ENCODE measurements around the gene NLGN1.

NLGN1 gene

DNA sequence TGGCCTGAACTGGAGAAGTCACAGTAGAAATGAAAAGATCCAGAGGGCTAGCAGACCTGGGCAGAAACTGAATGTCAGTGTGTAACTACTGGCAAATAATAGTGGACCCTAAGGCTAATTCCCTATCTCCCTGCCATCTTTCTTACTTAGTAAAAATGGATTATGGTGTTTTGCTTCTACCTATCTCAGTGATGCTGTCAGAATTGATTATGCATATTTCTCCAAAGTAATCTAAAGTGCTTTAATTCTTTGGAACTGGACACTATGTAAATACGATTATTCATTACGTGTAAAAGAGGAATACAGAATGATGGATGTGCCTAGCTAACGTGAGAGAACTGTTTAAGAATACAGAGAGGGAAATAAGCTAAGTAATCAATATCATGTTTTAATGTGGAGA lies 651.9 kb downstream of the NLGN1 start:
- H4K8ac ChIP-seq (ENCODE audit: low read depth, low read length), result no peak overlapping the region
- DNase-seq, result no peak
- H2BK120ac ChIP-seq (ENCODE audit: insufficient read depth, low read length, poor library complexity), result no peak overlapping the region

DNA sequence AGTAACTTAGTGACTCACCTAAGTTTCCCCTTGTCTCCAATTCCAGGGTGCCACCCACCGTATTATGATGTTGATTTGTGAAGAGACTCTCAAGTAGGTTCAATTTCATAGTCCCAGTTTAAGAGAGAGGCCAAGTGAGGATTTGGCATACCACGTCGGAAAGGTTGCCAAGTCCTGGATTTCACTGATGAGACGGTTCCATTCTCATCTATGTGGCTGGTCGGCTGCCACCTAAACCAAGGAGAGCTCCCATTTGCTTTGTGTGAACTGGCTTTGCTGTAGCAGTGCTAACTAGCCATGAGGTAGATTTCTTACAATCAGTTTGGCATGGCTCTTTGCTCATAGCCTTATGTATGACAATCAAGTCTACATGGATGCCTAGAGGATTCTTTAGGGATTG lies 653.6 kb downstream of the NLGN1 start:
- Histone ChIP-seq H3K9me3 (ENCODE audit: insufficient read depth, low read depth, low read length) (no peaks in the 10 kb centered on the region), H3K14ac (ENCODE audit: low read length) (no peak overlapping the region), H3K4me3 (ENCODE audit: low read depth, low read length) (no peak overlapping the region), H3K9ac (ENCODE audit: low read length) (no peak overlapping the region), H3K79me2 (ENCODE audit: control insufficient read depth, insufficient read depth, low read length, poor library complexity) (no peaks in the 10 kb centered on the region), H2BK120ac (ENCODE audit: insufficient read depth, low read length, poor library complexity) (no peak overlapping the region), H4K12ac (ENCODE audit: low read depth, low read length) (no peak overlapping the region), H3K23ac (ENCODE audit: low read length) (no peak overlapping the region), H3K18ac (ENCODE audit: low read length) (no peak overlapping the region), H3K27ac (ENCODE audit: low read depth, low read length) (no peak overlapping the region), H3K4ac (ENCODE audit: low read depth, low read length) (no peak overlapping the region), H2AK5ac (ENCODE audit: low read length) (no peak overlapping the region), H3K4me1 (ENCODE audit: control insufficient read depth in 1 of 2, insufficient read depth in 2 of 2, low read length in 2 of 2) (no peaks in the 10 kb centered on the region), H2BK5ac (ENCODE audit: low read depth, low read length, poor library complexity) (no peak overlapping the region), H3K27me3 (ENCODE audit: insufficient read depth, low read length) (no peaks in the 10 kb centered on the region), H3K36me3 (ENCODE audit: control insufficient read depth in 1 of 2, insufficient read depth in 2 of 2, low read length in 2 of 2) (no peaks in the 10 kb centered on the region), H3K79me1 (ENCODE audit: low read length) (no peaks in the 10 kb centered on the region), H2BK12ac (ENCODE audit: low read length) (no peak overlapping the region), H3K4me2 (ENCODE audit: low read length) (no peak overlapping the region), H4K8ac (ENCODE audit: low read depth, low read length) (no peak overlapping the region), H4K91ac (ENCODE audit: low read depth, low read length) (no peak overlapping the region), H2AFZ (ENCODE audit: insufficient read depth, low read length, poor library complexity) (no peak overlapping the region)
- no CpG with 5 or more reads among the region's 5 CpGs for WGBS (ENCODE audit: extremely low coverage, insufficient coverage, insufficient read length)
- DNase-seq, result no peak

More for the DNA sequence above, 651.9 kb downstream of the NLGN1 start:
- H3K27me3 ChIP-seq (ENCODE audit: insufficient read depth, low read length), result no peaks in the 10 kb centered on the region
- H4K91ac ChIP-seq (ENCODE audit: low read depth, low read length), result no peak overlapping the region
- H2AFZ ChIP-seq (ENCODE audit: insufficient read depth, low read length, poor library complexity), result no peak overlapping the region
- H3K4me3 ChIP-seq (ENCODE audit: low read depth, low read length), result no peak overlapping the region
- H3K4me1 ChIP-seq (ENCODE audit: control insufficient read depth in 1 of 2, insufficient read depth in 2 of 2, low read length in 2 of 2), result no peaks in the 10 kb centered on the region
- H4K12ac ChIP-seq (ENCODE audit: low read depth, low read length), result no peak overlapping the region
- no peak overlapping the region for H2AK5ac ChIP-seq (ENCODE audit: low read length)
- H3K9ac ChIP-seq (ENCODE audit: low read length), result no peak overlapping the region
- H3K18ac ChIP-seq (ENCODE audit: low read length), result no peak overlapping the region
- no peak overlapping the region for H3K4me2 ChIP-seq (ENCODE audit: low read length)
- no peaks in the 10 kb centered on the region for H3K79me2 ChIP-seq (ENCODE audit: control insufficient read depth, insufficient read depth, low read length, poor library complexity)
- H3K36me3 ChIP-seq (ENCODE audit: control insufficient read depth in 1 of 2, insufficient read depth in 2 of 2, low read length in 2 of 2), result no peaks in the 10 kb centered on the region
- H3K79me1 ChIP-seq (ENCODE audit: low read length), result no peaks in the 10 kb centered on the region
- no peak overlapping the region for H2BK12ac ChIP-seq (ENCODE audit: low read length)
- H3K27ac ChIP-seq (ENCODE audit: low read depth, low read length), result no peak overlapping the region
- no peak overlapping the region for H3K23ac ChIP-seq (ENCODE audit: low read length)
- WGBS (ENCODE audit: extremely low coverage, insufficient coverage, insufficient read length), result no CpG with 5 or more reads among the region's 3 CpGs
- H3K4ac ChIP-seq (ENCODE audit: low read depth, low read length), result no peak overlapping the region
- H3K9me3 ChIP-seq (ENCODE audit: insufficient read depth, low read depth, low read length), result no peaks in the 10 kb centered on the region
- no peak overlapping the region for H3K14ac ChIP-seq (ENCODE audit: low read length)
- H2BK5ac ChIP-seq (ENCODE audit: low read depth, low read length, poor library complexity), result no peak overlapping the region

DNA sequence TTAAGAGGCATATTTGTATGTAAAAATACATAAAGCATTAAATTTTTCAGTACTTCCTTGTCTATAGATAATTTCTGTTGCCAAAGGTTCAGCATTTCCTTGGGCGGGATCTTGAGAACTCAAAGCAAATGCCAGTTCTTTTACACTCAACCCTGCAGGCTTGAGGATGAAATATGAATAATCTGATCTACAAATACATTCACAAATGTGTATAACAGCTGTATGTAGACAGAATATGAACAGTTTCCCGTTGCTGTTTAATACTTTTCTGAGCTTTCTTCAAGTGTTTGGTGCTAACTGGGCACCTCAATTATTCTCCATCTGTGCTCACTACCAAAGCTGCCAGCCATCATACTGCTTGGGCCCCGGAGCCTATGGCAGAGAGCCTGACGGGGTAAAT lies 661.3 kb downstream of the NLGN1 start:
- Histone ChIP-seq H4K91ac (ENCODE audit: low read depth, low read length) (no peak overlapping the region), H3K4me3 (ENCODE audit: low read depth, low read length) (no peak overlapping the region), H2AK5ac (ENCODE audit: low read length) (no peak overlapping the region), H2BK120ac (ENCODE audit: insufficient read depth, low read length, poor library complexity) (no peak overlapping the region), H3K14ac (ENCODE audit: low read length) (no peak overlapping the region), H3K27ac (ENCODE audit: low read depth, low read length) (no peak overlapping the region), H2BK12ac (ENCODE audit: low read length) (no peak overlapping the region), H4K8ac (ENCODE audit: low read depth, low read length) (no peak overlapping the region), H4K12ac (ENCODE audit: low read depth, low read length) (no peak overlapping the region), H2AFZ (ENCODE audit: insufficient read depth, low read length, poor library complexity) (no peak overlapping the region), H3K4me1 (ENCODE audit: control insufficient read depth in 1 of 2, insufficient read depth in 2 of 2, low read length in 2 of 2) (no peaks in the 10 kb centered on the region), H3K36me3 (ENCODE audit: control insufficient read depth in 1 of 2, insufficient read depth in 2 of 2, low read length in 2 of 2) (no peaks in the 10 kb centered on the region), H3K4ac (ENCODE audit: low read depth, low read length) (no peak overlapping the region), H3K23ac (ENCODE audit: low read length) (no peak overlapping the region), H3K4me2 (ENCODE audit: low read length) (no peak overlapping the region), H3K18ac (ENCODE audit: low read length) (no peak overlapping the region), H3K9ac (ENCODE audit: low read length) (no peak overlapping the region), H3K79me1 (ENCODE audit: low read length) (no peaks in the 10 kb centered on the region), H3K79me2 (ENCODE audit: control insufficient read depth, insufficient read depth, low read length, poor library complexity) (no peaks in the 10 kb centered on the region), H3K9me3 (ENCODE audit: insufficient read depth, low read depth, low read length) (no peaks in the 10 kb centered on the region), H2BK5ac (ENCODE audit: low read depth, low read length, poor library complexity) (no peak overlapping the region), H3K27me3 (ENCODE audit: insufficient read depth, low read length) (no peaks in the 10 kb centered on the region)
- no peak for DNase-seq
- no CpG with 5 or more reads among the region's 4 CpGs for WGBS (ENCODE audit: extremely low coverage, insufficient coverage, insufficient read length)

DNA sequence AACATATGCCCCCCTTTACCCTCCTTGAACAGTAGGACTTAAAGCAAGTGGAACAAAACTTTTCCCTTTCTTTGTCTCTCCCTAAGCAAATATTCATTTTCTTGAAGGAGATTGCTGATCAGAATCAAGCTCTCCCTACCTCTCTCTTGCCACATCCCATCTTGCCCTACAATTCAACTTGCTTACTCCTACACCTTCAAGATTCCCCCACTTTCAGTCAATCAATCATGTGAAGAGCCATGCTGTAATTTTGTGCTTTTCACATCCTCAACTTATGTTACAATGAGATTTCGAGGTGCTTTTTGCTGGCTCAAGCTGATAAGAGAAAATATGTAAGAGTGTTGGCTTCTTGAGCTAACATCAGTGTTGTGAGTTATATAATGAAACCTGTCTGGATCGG lies 662.9 kb downstream of the NLGN1 start:
- H3K9ac ChIP-seq (ENCODE audit: low read length), result no peak overlapping the region
- H2AK5ac ChIP-seq (ENCODE audit: low read length), result no peak overlapping the region
- no peak overlapping the region for H3K18ac ChIP-seq (ENCODE audit: low read length)
- no peaks in the 10 kb centered on the region for H3K79me2 ChIP-seq (ENCODE audit: control insufficient read depth, insufficient read depth, low read length, poor library complexity)
- no peak overlapping the region for H3K27ac ChIP-seq (ENCODE audit: low read depth, low read length)
- H3K4me1 ChIP-seq (ENCODE audit: control insufficient read depth in 1 of 2, insufficient read depth in 2 of 2, low read length in 2 of 2), result no peaks in the 10 kb centered on the region
- H3K9me3 ChIP-seq (ENCODE audit: insufficient read depth, low read depth, low read length), result no peaks in the 10 kb centered on the region
- DNase-seq, result no peak
- no peak overlapping the region for H3K4me2 ChIP-seq (ENCODE audit: low read length)
- no peak overlapping the region for H2BK5ac ChIP-seq (ENCODE audit: low read depth, low read length, poor library complexity)
- no peak overlapping the region for H4K12ac ChIP-seq (ENCODE audit: low read depth, low read length)
- H3K4ac ChIP-seq (ENCODE audit: low read depth, low read length), result no peak overlapping the region
- no CpG with 5 or more reads among the region's 2 CpGs for WGBS (ENCODE audit: extremely low coverage, insufficient coverage, insufficient read length)
- no peaks in the 10 kb centered on the region for H3K36me3 ChIP-seq (ENCODE audit: control insufficient read depth in 1 of 2, insufficient read depth in 2 of 2, low read length in 2 of 2)
- no peak overlapping the region for H3K23ac ChIP-seq (ENCODE audit: low read length)
- no peaks in the 10 kb centered on the region for H3K27me3 ChIP-seq (ENCODE audit: insufficient read depth, low read length)
- no peak overlapping the region for H3K14ac ChIP-seq (ENCODE audit: low read length)
- H3K79me1 ChIP-seq (ENCODE audit: low read length), result no peaks in the 10 kb centered on the region
- H2BK12ac ChIP-seq (ENCODE audit: low read length), result no peak overlapping the region
- no peak overlapping the region for H2BK120ac ChIP-seq (ENCODE audit: insufficient read depth, low read length, poor library complexity)
- no peak overlapping the region for H2AFZ ChIP-seq (ENCODE audit: insufficient read depth, low read length, poor library complexity)
- H3K4me3 ChIP-seq (ENCODE audit: low read depth, low read length), result no peak overlapping the region
- no peak overlapping the region for H4K8ac ChIP-seq (ENCODE audit: low read depth, low read length)
- H4K91ac ChIP-seq (ENCODE audit: low read depth, low read length), result no peak overlapping the region

DNA sequence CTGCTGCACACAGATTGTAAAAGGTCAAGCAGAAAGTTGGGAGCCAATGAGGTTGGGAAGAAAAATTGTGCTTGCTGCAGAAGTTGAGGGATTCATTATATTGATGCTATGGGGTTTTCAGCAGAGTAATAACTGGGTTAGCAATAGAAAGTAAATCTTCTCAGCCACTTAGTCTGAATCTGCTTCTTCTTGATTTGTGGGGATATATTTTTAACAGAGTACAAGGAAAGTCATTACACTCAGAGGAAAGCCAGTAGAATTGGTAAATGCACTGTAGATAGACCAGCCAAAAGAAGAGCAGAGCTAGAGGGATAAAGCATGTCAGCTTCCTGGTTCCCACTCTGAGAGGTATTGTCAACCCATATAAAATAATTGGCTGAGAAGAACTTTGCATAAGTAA lies 663.6 kb downstream of the NLGN1 start:
- H4K91ac ChIP-seq (ENCODE audit: low read depth, low read length), result no peak overlapping the region
- no peak overlapping the region for H2AK5ac ChIP-seq (ENCODE audit: low read length)
- no peaks in the 10 kb centered on the region for H3K36me3 ChIP-seq (ENCODE audit: control insufficient read depth in 1 of 2, insufficient read depth in 2 of 2, low read length in 2 of 2)
- H3K9ac ChIP-seq (ENCODE audit: low read length), result no peak overlapping the region
- H3K4me1 ChIP-seq (ENCODE audit: control insufficient read depth in 1 of 2, insufficient read depth in 2 of 2, low read length in 2 of 2), result no peaks in the 10 kb centered on the region
- no peak overlapping the region for H3K27ac ChIP-seq (ENCODE audit: low read depth, low read length)
- no peaks in the 10 kb centered on the region for H3K79me2 ChIP-seq (ENCODE audit: control insufficient read depth, insufficient read depth, low read length, poor library complexity)
- no peak overlapping the region for H3K18ac ChIP-seq (ENCODE audit: low read length)
- no peak overlapping the region for H3K4me3 ChIP-seq (ENCODE audit: low read depth, low read length)
- no peak overlapping the region for H2BK5ac ChIP-seq (ENCODE audit: low read depth, low read length, poor library complexity)
- no peak overlapping the region for H2BK12ac ChIP-seq (ENCODE audit: low read length)
- no peaks in the 10 kb centered on the region for H3K79me1 ChIP-seq (ENCODE audit: low read length)
- no peak overlapping the region for H4K12ac ChIP-seq (ENCODE audit: low read depth, low read length)
- DNase-seq, result no peak
- H3K4ac ChIP-seq (ENCODE audit: low read depth, low read length), result no peak overlapping the region
- H3K4me2 ChIP-seq (ENCODE audit: low read length), result no peak overlapping the region
- H2BK120ac ChIP-seq (ENCODE audit: insufficient read depth, low read length, poor library complexity), result no peak overlapping the region
- H3K9me3 ChIP-seq (ENCODE audit: insufficient read depth, low read depth, low read length), result no peaks in the 10 kb centered on the region
- no peak overlapping the region for H4K8ac ChIP-seq (ENCODE audit: low read depth, low read length)
- H3K23ac ChIP-seq (ENCODE audit: low read length), result no peak overlapping the region
- no peaks in the 10 kb centered on the region for H3K27me3 ChIP-seq (ENCODE audit: insufficient read depth, low read length)
- H3K14ac ChIP-seq (ENCODE audit: low read length), result no peak overlapping the region
- H2AFZ ChIP-seq (ENCODE audit: insufficient read depth, low read length, poor library complexity), result no peak overlapping the region
